ENCODE measurements around the gene SLC7A11.

The SLC7A11 gene

GRCh38 chr4:138262030-138262429, 19.9 kb upstream of the SLC7A11 start:
- no peaks in the 10 kb centered on the region for H3K4me1 ChIP-seq (ENCODE audit: control insufficient read depth, insufficient read depth, low read length)
- H3K27me3 ChIP-seq (ENCODE audit: control insufficient read depth, insufficient read depth, low read length) = no peaks in the 10 kb centered on the region
- no peak overlapping the region for H3K9ac ChIP-seq (ENCODE audit: low read depth, low read length)
- no peak overlapping the region for H3K4me3 ChIP-seq (ENCODE audit: low read depth, low read length)
- H3K36me3 ChIP-seq (ENCODE audit: control insufficient read depth, insufficient read depth, low read length) = no peaks in the 10 kb centered on the region
- H3K9me3 ChIP-seq (ENCODE audit: control insufficient read depth, insufficient read depth, low read length) = no peaks in the 10 kb centered on the region

- Histone ChIP-seq H3K36me3 (ENCODE audit: control insufficient read depth, insufficient read depth, low read length) (no peaks in the 10 kb centered on the region), H3K9me3 (ENCODE audit: control insufficient read depth, insufficient read depth, low read length) (no peaks in the 10 kb centered on the region), H3K27me3 (ENCODE audit: control insufficient read depth, insufficient read depth, low read length) (no peaks in the 10 kb centered on the region), H3K9ac (ENCODE audit: low read depth, low read length) (no peak overlapping the region), H3K4me1 (ENCODE audit: control insufficient read depth, insufficient read depth, low read length) (no peaks in the 10 kb centered on the region), H3K4me3 (ENCODE audit: low read depth, low read length) (no peak overlapping the region)
These were observed 17.7 kb upstream of the SLC7A11 start for GRCh38 chr4:138259824-138260223.

GRCh38 chr4:138259271-138259670, 17.1 kb upstream of the SLC7A11 start:
- H3K36me3 ChIP-seq (ENCODE audit: control insufficient read depth, insufficient read depth, low read length) = no peaks in the 10 kb centered on the region
- no peaks in the 10 kb centered on the region for H3K4me1 ChIP-seq (ENCODE audit: control insufficient read depth, insufficient read depth, low read length)
- no peak overlapping the region for H3K9ac ChIP-seq (ENCODE audit: low read depth, low read length)
- H3K27me3 ChIP-seq (ENCODE audit: control insufficient read depth, insufficient read depth, low read length) = no peaks in the 10 kb centered on the region
- no peaks in the 10 kb centered on the region for H3K9me3 ChIP-seq (ENCODE audit: control insufficient read depth, insufficient read depth, low read length)
- no peak overlapping the region for H3K4me3 ChIP-seq (ENCODE audit: low read depth, low read length)

GRCh38 chr4:138256608-138257007, 14.5 kb upstream of the SLC7A11 start:
- no peak overlapping the region for H3K9ac ChIP-seq (ENCODE audit: low read depth, low read length)
- H3K4me1 ChIP-seq (ENCODE audit: control insufficient read depth, insufficient read depth, low read length) = no peaks in the 10 kb centered on the region
- H3K9me3 ChIP-seq (ENCODE audit: control insufficient read depth, insufficient read depth, low read length) = no peaks in the 10 kb centered on the region
- no peaks in the 10 kb centered on the region for H3K36me3 ChIP-seq (ENCODE audit: control insufficient read depth, insufficient read depth, low read length)
- H3K4me3 ChIP-seq (ENCODE audit: low read depth, low read length) = no peak overlapping the region
- H3K27me3 ChIP-seq (ENCODE audit: control insufficient read depth, insufficient read depth, low read length) = no peaks in the 10 kb centered on the region

DNA sequence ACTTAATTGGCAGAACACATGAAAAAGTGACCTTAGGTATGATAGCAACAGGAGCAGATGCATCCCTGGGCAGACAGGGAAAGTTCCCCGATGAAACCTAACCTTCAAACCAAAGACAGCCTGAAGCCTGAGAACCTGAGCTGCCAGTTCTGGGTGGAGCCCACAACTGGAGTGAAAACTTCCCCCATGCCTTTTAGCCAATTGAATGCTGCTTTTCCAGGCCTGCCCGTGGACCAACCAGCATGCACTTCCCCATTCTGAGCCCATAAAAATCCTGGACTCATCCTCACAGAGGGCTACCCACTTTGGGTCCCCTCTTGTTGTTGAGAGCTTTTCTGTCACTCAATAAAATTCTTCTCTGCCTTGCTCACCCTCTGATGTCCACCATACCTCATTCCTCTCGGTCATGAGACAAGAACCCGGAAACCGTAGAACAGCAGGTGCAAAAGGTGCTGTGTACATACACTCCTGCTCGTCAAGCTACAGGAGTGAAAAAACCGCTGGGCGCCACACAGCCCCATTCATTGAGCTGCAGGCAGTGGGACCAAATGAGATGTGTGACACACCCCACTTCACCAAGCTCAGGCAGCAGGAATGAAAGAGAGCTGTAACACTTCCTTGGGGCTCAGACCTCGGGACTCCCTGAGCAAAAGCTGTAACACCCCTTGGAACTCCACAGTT, 13.9 kb upstream of the SLC7A11 start:
- no peak overlapping the region for H3K4me3 ChIP-seq (ENCODE audit: low read depth, low read length)
- H3K9ac ChIP-seq (ENCODE audit: low read depth, low read length) = no peak overlapping the region
- no peaks in the 10 kb centered on the region for H3K27me3 ChIP-seq (ENCODE audit: control insufficient read depth, insufficient read depth, low read length)

GRCh38 chr4:138252551-138252950, 10.4 kb upstream of the SLC7A11 start:
- H3K4me3 ChIP-seq (ENCODE audit: low read depth, low read length) = no peak overlapping the region
- H3K27me3 ChIP-seq (ENCODE audit: control insufficient read depth, insufficient read depth, low read length) = no peaks in the 10 kb centered on the region
- H3K9me3 ChIP-seq (ENCODE audit: control insufficient read depth, insufficient read depth, low read length) = no peaks in the 10 kb centered on the region
- no peaks in the 10 kb centered on the region for H3K4me1 ChIP-seq (ENCODE audit: control insufficient read depth, insufficient read depth, low read length)
- H3K9ac ChIP-seq (ENCODE audit: low read depth, low read length) = no peak overlapping the region
- H3K36me3 ChIP-seq (ENCODE audit: control insufficient read depth, insufficient read depth, low read length) = no peaks in the 10 kb centered on the region

More for the DNA sequence above, 13.9 kb upstream of the SLC7A11 start:
- Histone ChIP-seq H3K4me1 (ENCODE audit: control insufficient read depth, insufficient read depth, low read length) (no peaks in the 10 kb centered on the region), H3K36me3 (ENCODE audit: control insufficient read depth, insufficient read depth, low read length) (no peaks in the 10 kb centered on the region), H3K9me3 (ENCODE audit: control insufficient read depth, insufficient read depth, low read length) (no peaks in the 10 kb centered on the region)

DNA sequence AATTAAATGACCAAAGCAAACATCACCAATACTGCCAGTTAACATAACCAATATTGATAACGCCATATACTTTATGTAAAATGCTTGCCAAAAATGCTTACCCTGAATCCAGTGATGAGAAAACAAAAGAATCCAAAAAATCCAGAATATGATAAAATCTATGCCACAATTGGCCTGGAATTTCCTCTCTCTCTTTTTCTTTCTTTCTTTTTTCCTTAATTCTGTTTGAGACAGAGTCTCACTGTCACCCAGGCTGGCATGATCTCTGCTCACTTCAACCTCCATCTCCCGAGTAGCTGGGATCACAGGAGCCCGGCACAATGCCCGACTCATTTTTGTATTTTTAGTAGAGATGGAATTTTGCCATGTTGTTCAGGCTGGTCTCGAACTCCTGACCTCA, 9.8 kb upstream of the SLC7A11 start:
- no peaks in the 10 kb centered on the region for H3K4me1 ChIP-seq (ENCODE audit: control insufficient read depth, insufficient read depth, low read length)
- no peak overlapping the region for H3K9ac ChIP-seq (ENCODE audit: low read depth, low read length)
- H3K9me3 ChIP-seq (ENCODE audit: control insufficient read depth, insufficient read depth, low read length) = no peaks in the 10 kb centered on the region
- no peaks in the 10 kb centered on the region for H3K27me3 ChIP-seq (ENCODE audit: control insufficient read depth, insufficient read depth, low read length)
- H3K36me3 ChIP-seq (ENCODE audit: control insufficient read depth, insufficient read depth, low read length) = no peaks in the 10 kb centered on the region
- H3K4me3 ChIP-seq (ENCODE audit: low read depth, low read length) = no peak overlapping the region

GRCh38 chr4:138249132-138249531, 7.0 kb upstream of the SLC7A11 start:
- Histone ChIP-seq H3K36me3 (ENCODE audit: control insufficient read depth, insufficient read depth, low read length) (no peaks in the 10 kb centered on the region), H3K4me3 (ENCODE audit: low read depth, low read length) (no peak overlapping the region)

DNA sequence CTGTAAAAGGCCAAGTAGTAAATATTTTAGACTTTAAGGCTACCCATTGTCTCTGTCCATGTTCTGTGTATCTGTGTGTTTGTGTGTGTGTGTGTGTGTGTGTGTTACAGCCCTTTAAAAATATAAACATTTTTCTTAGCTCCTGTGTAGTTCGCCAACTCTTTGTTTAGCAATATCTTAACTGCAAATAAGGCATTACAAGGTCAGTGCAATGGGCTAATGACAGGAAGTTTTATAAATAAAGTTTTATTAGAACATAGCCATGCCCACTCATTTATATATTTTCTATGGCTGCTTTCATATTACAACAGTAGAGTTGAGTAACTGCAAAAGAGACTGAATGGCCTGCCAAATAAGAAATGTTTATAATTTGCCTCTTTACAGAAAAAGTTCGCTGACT, 5.9 kb upstream of the SLC7A11 start:
- H3K27me3 ChIP-seq (ENCODE audit: control insufficient read depth, insufficient read depth, low read length) = no peaks in the 10 kb centered on the region
- H3K36me3 ChIP-seq (ENCODE audit: control insufficient read depth, insufficient read depth, low read length) = no peaks in the 10 kb centered on the region
- H3K4me3 ChIP-seq (ENCODE audit: low read depth, low read length) = no peak overlapping the region
- peaks cover 8% of the 10 kb centered on the region for H3K4me1 ChIP-seq (ENCODE audit: control insufficient read depth, insufficient read depth, low read length)
- H3K9ac ChIP-seq (ENCODE audit: low read depth, low read length) = no peak overlapping the region
- no peaks in the 10 kb centered on the region for H3K9me3 ChIP-seq (ENCODE audit: control insufficient read depth, insufficient read depth, low read length)

More at GRCh38 chr4:138249132-138249531, 7.0 kb upstream of the SLC7A11 start:
- no peaks in the 10 kb centered on the region for H3K9me3 ChIP-seq (ENCODE audit: control insufficient read depth, insufficient read depth, low read length)
- H3K27me3 ChIP-seq (ENCODE audit: control insufficient read depth, insufficient read depth, low read length) = no peaks in the 10 kb centered on the region
- H3K9ac ChIP-seq (ENCODE audit: low read depth, low read length) = no peak overlapping the region
- no peaks in the 10 kb centered on the region for H3K4me1 ChIP-seq (ENCODE audit: control insufficient read depth, insufficient read depth, low read length)

DNA sequence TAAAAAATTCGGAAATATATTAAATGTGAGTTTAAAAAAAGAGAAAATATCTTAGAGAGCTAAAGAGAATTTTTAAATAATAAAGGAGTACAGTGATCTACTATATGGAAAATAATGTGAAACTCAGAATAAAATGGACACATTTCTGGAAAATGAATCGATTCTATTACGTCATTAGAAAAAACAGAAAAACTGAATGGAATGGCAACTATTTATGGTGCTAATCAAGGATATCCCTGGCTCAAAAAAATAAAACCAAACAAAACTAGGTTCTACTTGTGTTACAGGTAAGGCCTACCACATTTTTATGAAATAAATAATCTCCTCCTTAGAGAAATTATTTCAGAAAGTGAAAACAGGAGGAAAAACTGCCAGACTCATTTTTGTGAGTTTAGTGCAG, 5.5 kb upstream of the SLC7A11 start:
- H3K36me3 ChIP-seq (ENCODE audit: control insufficient read depth, insufficient read depth, low read length) = no peaks in the 10 kb centered on the region
- peaks cover 8% of the 10 kb centered on the region for H3K4me1 ChIP-seq (ENCODE audit: control insufficient read depth, insufficient read depth, low read length)
- H3K4me3 ChIP-seq (ENCODE audit: low read depth, low read length) = no peak overlapping the region
- H3K9ac ChIP-seq (ENCODE audit: low read depth, low read length) = no peak overlapping the region
- H3K27me3 ChIP-seq (ENCODE audit: control insufficient read depth, insufficient read depth, low read length) = no peaks in the 10 kb centered on the region
- no peaks in the 10 kb centered on the region for H3K9me3 ChIP-seq (ENCODE audit: control insufficient read depth, insufficient read depth, low read length)

GRCh38 chr4:138243369-138243768, 1.2 kb upstream of the SLC7A11 start:
- Histone ChIP-seq H3K4me1 (ENCODE audit: control insufficient read depth, insufficient read depth, low read length) (peaks cover 12% of the 10 kb centered on the region), H3K9ac (ENCODE audit: low read depth, low read length) (no peak overlapping the region), H3K27me3 (ENCODE audit: control insufficient read depth, insufficient read depth, low read length) (no peaks in the 10 kb centered on the region), H3K4me3 (ENCODE audit: low read depth, low read length) (no peak overlapping the region), H3K36me3 (ENCODE audit: control insufficient read depth, insufficient read depth, low read length) (no peaks in the 10 kb centered on the region), H3K9me3 (ENCODE audit: control insufficient read depth, insufficient read depth, low read length) (no peaks in the 10 kb centered on the region)

DNA sequence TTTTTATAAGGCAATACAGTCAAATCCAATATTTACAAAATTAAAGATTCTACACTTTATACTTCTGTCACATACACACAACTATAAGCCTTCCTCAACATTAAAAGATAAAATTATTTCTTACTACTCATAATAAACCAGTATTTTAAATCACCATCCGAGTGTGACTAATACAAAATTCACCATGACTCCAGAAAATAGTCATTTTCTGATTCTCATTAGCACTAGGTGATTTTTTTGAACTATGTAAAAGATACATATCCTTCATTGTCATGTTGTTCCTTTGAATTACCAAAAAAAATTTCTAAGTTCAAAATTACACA, 646 bp upstream of the SLC7A11 start:
- Histone ChIP-seq H3K9ac (ENCODE audit: low read depth, low read length) (peak overlapping the region; percentile 74), H3K4me1 (ENCODE audit: control insufficient read depth, insufficient read depth, low read length) (peaks cover 12% of the 10 kb centered on the region), H3K36me3 (ENCODE audit: control insufficient read depth, insufficient read depth, low read length) (no peaks in the 10 kb centered on the region), H3K9me3 (ENCODE audit: control insufficient read depth, insufficient read depth, low read length) (no peaks in the 10 kb centered on the region), H3K4me3 (ENCODE audit: low read depth, low read length) (peak overlapping the region; percentile 35), H3K27me3 (ENCODE audit: control insufficient read depth, insufficient read depth, low read length) (no peaks in the 10 kb centered on the region)

Data from iPS-15b (cell line).